Activated T-cell treated with anti-CD3 and anti-CD28 coated beads for 48 hours (primary cell): ENCODE results near the gene OR10C1.

Experiments
- DNase-seq: peaks from one replicate; pipeline ENCODE4 v3.0.0-alpha.2; 2020; ENCODE audit warnings: low read depth

Gene OR10C1

DNA sequence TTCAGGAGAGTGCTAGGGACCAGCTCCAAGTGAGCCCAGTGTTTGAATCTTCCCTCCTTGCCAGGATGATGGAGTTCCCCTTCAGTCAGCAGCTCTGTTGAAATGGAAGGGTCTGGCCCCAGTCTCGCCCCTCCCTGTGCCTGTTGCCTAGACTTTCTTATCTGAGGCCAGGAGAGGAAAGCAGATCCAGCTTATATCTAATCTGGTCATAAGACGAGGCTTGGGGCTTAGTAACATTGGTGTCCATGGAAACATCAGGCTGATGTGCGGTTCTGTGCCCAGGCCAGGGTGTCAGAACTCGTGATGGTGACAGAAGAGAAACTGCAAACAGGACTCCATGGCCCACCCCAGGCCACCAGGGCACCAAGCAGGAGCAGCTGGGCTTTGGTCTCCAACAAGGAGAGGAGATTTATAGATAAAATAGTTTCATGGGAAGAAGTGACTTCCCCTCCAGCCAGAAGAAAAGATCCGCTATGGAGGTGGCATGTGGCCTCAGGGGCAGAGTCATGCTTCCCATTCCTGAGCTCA, 38.9 kb downstream of the OR10C1 start:
- no peak for DNase-seq

DNA sequence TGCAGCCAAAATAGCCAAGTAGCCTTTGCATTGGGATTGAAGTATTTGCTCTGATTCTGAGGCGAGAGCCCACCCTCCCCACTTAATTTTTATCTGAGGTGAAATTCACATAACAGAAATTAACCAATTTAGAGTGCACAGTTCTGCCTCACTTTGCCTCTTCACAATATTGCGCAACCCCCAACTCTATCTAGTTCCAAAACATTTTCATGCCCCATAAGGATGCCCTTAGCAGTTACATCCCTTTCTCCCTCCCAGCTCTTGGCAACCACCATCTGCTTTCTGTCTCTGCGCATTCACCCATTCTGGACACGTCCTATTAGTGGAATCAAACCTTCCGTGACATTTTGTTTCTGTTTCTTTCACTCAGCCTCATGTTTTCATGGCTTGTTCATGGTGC, 39.6 kb downstream of the OR10C1 start:
- no peak for DNase-seq

DNA sequence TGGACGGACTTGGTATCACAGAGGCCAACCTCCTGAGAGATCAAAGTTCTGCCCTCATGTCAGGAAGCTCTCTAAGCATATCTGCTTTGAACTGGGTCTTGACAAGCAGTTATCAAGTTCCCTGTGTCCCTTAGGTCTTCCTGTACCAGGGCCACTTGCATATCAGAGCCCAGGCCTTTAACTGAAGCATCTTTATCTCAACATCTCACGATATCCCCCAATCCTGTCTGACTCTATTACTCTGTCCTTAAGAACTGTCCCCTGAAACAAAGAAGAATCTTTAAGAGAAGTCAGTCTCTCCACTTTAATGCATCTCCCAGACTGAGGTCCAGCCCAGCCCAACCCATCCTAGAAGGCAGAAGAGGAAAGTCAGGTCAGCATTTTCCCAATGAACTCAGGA, 40.5 kb downstream of the OR10C1 start:
- no peak for DNase-seq

DNA sequence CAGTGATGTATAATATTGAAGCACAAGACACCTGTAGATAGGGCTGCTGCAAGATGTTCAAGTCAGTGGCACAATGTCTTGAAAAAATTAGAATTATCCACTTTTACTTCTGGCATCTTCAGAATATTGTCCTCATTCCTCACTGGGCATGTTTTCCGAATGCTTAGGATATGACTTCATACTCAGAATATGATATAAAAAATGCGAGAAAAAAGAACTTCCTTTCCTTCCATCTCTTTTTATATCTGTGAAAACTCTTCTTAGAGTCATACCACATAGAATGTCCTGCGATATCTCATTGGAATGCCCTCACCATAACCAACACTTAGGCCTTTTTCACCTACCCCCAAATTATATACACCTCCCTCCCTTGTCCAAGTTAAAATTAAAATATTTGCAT, 44.1 kb downstream of the OR10C1 start:
- no peak for DNase-seq

DNA sequence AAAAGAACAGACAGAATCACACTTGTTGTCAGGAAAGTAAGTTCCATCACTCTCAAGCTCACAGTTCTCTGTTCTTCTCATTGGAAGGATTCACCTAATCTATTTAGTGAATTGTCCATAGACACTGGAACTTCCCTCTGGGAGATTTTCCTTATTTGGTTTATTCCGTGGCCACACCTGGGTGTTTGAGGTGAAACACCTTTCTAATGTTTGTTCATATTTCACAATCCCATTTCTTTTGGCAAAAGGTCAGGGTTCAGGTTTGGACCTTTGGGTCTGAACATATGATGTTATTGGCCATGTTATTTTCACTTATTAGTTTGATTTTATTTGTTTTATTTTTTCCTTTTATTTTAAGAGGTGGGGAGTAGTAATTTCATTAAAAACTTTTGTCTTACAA, 44.6 kb downstream of the OR10C1 start:
- no peak for DNase-seq

DNA sequence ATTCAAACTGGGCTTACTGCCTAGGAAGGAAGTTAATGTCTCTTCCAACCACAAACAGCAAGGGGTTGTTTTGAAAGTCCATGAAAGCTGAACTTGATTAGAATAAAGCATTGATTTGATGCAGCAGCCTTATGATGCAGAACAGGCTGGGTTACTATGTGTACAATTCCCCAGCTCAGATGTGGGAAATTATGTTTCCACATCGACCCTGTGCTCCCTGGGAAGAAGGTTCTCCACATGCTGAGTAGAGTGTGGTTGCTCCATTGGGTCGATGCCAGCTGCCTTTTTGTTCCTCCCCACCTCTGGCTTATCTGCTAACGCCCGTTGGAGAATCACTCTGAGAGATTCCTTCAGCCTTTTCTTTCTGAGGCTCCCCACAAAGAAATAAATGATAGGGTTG, 47.5 kb downstream of the OR10C1 start:
- no peak for DNase-seq

DNA sequence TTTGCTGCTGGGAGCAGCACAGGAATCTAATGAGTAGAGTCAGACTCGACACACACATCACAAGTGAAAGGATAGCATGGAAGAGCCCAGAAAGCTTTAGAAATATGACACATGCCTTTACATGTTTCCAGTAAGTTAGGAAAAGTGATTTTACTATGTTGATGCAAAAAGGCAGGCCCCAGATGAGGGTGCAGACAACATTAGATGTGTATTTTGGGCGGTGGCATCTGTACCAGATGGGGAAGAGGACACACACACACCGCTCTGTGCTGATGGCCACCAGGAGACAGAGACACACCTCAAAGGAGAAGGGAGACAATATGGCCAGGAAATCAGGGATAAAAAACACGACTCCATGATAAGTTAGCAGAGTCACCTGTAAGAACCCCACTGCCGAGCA, 48.0 kb downstream of the OR10C1 start:
- DNase-seq, result no peak

DNA sequence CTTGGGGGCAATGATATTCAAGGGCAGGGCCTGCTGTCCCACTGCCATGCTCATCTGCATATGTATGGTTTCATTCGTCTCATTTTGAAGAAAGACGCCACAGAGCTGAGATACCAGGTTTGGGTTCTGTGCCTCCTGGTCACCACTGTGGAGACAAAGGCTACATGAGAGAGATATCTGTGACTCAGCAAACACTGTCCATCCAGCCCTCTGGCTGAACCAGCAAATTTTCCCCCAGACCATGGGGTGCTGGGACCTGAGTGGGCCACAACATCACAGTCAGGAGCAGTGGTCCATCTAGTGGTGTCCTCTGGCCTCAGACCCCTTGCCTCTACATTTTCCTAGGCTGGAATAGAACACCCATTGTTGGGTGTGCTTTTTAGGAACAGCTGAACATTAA, 48.6 kb downstream of the OR10C1 start, which contains the start of gene MAS1L:
Gene MAS1L, minus strand, starts transcription at position 297 of the 400 bp plus-strand sequence. Its CDS starts 54 bp downstream, at position 243.
- DNase-seq, result no peak

DNA sequence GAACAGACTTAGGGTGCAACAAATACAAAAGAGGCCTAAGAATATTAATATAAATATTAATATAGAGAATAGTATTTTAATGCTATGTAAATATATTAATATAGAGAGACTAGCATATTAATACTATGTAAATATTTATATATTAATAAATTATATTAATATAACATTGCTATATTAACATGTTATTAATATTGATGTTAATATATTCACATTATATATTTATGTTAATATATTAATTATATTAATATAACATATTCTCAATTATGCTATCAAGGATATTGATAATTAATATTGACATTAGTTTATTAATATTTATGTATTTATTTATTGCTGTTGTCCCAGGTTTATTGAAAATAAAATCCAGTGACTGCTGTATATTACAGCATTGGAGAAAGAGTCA, 49.8 kb downstream of the OR10C1 start:
- DNase-seq, result no peak

DNA sequence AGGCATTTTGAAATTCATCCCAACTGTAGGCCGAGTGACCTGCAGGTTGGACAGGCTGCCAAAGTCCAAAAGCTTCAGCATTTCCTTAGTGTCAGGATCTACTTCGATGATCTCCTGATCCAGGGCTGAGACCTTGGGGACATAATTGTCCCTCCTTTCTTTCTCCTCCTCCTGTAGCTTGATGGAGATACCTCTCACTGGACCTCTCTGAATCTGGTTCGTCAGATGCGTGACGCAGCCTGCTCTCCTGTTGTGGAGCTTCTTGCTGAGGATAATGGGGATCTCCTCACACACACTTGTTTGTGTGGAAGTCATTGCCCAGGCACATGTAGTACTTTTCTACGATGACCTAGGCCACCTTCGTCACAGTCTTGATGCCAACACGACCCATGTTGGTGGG, 50.2 kb downstream of the OR10C1 start:
- no peak for DNase-seq

DNA sequence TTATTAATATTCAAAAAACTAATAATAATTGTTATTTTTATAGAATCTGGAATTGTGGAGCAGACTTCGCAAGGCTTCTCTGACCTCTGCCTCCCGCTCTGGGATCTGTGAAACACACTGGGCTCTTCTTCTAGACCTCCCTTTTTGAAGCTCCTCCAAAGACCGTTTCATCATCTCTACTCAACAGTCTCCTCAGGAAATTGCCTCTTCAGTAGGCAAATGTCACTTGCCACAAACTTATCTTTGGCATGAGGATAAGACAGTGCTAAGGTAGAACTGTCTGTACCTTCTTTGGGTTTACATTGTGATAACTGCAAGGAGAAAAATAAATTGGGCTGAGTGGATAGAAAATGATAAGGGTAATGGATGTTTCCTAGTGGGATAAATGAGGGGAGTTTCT, 50.9 kb downstream of the OR10C1 start:
- no peak for DNase-seq

DNA sequence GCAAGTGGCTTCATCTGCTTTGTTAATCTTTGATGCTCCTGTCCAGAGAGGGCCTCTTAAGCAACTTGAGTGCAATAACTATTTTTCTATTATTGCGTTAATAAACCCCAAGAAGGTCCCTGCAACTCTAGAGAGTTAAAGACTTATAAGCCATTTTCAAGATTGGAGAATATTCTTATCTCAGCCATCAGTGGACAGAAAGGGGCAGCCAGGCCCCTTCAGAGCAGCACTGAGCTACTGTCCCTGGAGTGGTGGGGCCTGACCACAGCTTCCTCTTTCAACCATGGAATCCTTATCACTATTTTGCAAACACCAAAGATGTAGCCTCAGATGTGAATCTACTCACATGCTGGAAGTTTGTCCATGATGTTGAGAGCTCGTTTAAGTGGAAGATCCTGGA, 51.4 kb downstream of the OR10C1 start:
- DNase-seq, result no peak
